GM21723 (cell line): Measurements from ENCODE around the gene TRAPPC2.
A peak's percentile ranks its signal among the peaks of the same experiment; 100 is the strongest.
"Not testable (repeated sequence)": the region's sequence is repeated elsewhere in the genome, so short reads cannot be mapped to it uniquely, and the experiment has no call there.

Source experiments
- ATAC-seq: cut with Tn5 transposase; IDR thresholded peaks from one replicate; pipeline ENCODE4 v1.9.1; 2021; ENCODE audit warnings: mild to moderate bottlenecking, moderate library complexity; ENCODE audit not compliant: unreplicated experiment

The TRAPPC2 gene

GRCh38 chrX:13748486-13748885 is 14.1 kb upstream of the TRAPPC2 start:
- no peak for ATAC-seq

- ATAC-seq, result no peak
Measured at GRCh38 chrX:13747836-13748235, 13.4 kb upstream of the TRAPPC2 start.

GRCh38 chrX:13742397-13743176 is 8.2 kb upstream of the TRAPPC2 start:
- ATAC-seq, result peak; percentile 92

GRCh38 chrX:13741695-13742094 is 7.3 kb upstream of the TRAPPC2 start:
- ATAC-seq, result no peak

DNA sequence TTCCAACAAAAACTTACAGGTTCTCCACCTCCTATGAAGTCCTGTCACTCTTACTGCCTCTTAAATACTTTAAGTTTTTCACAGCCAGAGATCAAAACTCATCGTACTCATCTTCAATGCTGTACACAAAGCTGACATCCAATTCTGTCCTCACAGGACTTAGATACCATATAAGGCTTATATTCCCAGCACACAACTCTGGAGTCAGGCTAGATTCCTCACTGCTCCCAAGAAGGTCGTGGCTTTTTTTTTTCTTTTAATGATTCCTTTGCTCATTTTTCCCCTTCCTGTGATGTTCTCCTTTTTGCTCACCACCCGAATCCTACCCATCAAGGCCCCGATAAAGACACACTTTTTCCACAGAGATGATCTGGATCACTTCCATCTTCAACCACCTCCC is 914 bp downstream of the TRAPPC2 start:
- no peak for ATAC-seq

GRCh38 chrX:13732246-13733067 is 2.0 kb downstream of the TRAPPC2 start:
- no peak for ATAC-seq

- not testable (repeated sequence) for ATAC-seq
Measured at GRCh38 chrX:13730523-13730922, 3.9 kb downstream of the TRAPPC2 start.

GRCh38 chrX:13726583-13726982 is 7.8 kb downstream of the TRAPPC2 start:
- ATAC-seq, result not testable (repeated sequence)

- not testable (repeated sequence) for ATAC-seq
Measured at GRCh38 chrX:13724878-13725277, 9.5 kb downstream of the TRAPPC2 start.

DNA sequence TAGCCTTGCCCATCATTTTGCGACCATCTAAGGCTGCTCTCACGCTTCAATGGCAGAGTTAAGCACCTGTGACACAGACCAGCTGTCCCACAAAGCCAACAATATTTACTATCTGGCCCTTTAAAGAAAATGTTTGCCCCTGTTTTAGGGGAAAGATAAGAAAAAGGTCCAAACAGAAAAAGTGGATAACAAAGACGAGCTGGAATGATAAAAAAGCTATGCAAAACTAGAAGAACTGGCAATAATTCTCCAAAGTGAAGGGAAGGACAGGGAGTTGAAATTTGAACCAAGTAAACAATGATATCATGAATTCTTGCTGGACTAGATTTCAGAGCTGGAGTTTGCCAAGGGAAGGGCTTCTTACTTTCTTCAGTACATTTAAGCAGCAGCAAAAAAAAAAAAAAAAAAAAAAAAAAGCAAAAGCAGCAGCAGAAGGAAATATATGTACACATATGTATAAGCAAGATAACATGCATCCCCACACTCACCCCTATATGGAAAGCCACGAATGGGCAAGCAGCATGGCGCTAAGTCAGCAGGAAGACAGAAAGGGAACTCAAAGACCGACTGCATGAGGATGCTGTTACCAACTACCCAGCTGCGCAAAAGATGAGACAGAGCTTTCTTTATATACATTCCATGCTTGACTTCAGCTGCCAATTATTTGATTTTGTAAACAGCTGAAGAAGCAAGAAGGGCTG is 12.5 kb downstream of the TRAPPC2 start:
- ATAC-seq, result no peak

GRCh38 chrX:13721371-13721770 is 13.0 kb downstream of the TRAPPC2 start:
- no peak for ATAC-seq

GRCh38 chrX:13719192-13719856 is 15.1 kb downstream of the TRAPPC2 start:
- ATAC-seq, result no peak

DNA sequence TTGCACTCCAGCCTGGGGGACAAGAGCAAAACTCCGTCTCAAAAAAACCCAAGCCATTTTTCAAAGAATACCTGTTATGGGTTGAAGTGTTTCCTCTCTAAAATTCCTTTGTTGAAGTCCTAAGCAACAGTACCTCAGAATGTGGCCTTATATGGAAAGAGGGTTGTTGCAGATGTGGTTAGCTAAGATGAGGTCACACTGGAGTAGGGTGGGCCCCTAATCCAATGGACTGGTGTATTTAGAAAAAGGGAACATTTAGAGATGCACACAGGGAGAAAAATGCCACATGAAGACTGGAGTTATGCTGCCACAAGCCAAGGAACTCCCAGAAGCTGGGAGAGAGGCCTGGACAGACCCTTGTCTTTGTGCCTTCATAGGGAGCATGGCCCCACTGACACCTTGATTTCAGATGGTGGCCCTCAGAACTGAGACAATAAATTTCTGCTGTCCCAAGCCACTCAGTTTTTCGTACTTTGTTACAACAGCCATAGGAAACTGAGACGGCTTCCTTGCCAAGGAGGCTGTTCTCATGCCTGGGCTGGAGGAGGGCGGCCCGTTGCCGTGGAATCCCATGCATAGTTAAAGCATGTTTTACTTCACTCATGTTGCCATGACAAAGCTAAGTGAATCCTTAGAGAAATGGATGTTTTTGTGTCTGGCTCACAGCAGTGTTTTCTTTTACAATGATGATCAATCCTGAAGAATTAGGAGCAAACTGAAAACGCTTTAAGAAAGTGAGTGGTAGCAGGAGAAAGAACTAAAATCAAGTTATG is 16.5 kb downstream of the TRAPPC2 start:
- no peak for ATAC-seq

DNA sequence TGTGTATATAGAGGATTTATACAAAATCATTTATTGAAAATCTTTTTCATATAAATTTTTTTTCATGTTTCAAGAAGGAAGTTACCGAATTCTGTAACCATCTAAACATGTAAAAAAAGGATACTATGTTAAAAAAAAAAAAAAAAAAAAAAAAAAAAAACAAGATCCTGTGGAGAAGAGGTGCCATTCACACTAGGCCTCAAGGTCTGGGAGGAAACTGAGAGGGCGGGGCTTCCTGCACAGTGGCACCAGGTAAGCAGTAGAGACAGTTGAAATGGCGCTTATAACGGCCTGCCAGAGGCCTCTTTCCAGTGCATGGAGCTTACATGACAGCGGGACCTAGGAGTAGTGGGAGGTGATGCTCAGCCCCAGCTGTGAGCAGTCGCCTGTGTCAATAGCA is 17.5 kb downstream of the TRAPPC2 start:
- ATAC-seq, result no peak

DNA sequence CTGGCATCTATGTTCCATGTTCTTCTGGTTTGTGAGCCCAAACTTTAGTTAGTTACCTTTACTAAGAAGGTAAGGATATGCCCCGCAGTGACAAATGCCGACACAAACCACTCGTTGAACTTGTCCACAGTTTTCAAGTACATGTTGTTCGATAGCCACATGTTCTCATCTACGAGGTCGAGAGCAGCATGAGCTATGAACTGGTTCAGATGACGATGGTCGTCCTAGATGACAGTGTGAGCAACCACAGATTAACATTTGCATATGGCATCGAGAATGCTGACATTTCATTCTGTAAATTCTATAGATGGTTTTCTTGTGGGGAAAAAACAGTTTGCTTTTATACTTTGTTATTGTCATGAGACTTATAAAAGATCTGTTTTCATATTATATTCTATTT is 18.0 kb downstream of the TRAPPC2 start:
- ATAC-seq, result no peak

- no peak for ATAC-seq
Measured at GRCh38 chrX:13711141-13711540, 23.3 kb downstream of the TRAPPC2 start.

DNA sequence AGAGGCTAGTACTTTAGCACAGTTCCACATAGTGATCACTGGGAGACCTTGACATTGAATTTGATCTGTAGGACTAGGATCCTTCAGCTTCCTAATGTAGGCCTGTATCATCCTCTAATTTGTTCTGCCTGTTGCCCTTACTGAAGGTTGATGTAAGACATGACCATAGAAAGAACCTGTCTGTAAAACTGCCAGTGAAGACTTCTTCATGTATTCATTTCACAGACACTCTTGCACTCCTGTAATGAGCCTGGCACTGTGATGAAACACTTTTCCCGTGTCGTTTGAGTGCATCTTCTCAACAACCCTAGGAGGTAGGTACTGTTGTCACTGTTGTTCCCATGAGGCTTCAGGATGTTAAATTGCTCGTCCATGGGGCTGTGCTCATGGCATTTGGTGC is 30.8 kb downstream of the TRAPPC2 start:
- ATAC-seq, result no peak

- ATAC-seq, result no peak
Measured at GRCh38 chrX:13703135-13703534, 31.3 kb downstream of the TRAPPC2 start.

DNA sequence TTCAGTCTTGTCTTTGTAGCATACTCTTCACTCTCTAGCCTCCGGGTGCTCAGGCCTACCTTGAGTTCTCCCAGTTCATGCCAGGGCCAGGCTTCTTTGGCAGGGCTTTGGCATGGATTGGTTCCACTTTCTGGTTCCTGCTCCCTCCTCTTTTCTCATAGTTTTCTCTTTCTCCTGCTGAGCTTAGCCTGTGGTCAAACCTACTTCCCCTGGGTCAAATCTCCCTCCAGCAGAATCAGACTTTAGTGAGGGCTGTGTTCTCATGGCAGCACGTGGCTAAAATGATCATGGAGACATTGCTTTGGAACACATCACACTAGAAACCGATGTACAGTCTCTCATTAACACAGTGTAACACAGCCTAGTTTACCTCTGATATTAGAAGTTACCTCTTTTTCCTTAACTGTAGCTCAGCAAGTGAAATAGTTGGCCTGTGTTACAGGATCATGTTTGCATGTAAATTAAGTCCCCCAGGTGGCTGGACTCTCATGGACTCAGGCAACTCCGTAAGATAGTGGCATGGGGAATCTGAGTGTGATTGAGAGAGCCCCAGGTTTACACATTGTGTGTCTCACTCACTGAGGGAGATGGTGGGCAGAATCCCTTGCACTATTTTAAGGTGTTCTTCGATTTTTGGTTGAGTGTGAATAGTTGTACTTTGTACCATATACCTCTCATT is 32.2 kb downstream of the TRAPPC2 start:
- no peak for ATAC-seq

DNA sequence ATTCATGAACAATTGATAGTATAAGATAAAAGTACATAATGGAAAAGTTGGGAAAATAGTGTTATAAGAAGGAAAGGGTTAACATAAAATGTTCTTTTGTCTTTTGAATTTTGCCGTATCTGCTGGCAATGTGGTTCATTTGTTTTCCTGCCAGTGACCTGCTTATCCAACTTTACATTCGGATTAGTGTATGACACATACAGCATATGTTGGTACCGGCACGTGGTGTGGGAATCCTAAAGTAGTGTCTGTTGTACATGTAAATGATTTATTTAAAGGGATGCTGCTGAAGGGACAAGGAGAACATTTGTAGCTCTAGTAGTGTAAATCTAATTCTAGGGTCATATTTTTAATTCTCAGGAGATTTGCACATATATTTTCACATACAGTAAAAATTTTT is 34.0 kb downstream of the TRAPPC2 start:
- no peak for ATAC-seq
